HEK293 (cell line): Measurements from ENCODE around the gene INCA1.
A peak's percentile ranks its signal among the peaks of the same experiment; 100 is the strongest.

ENCODE experiments used
- CTCF ChIA-PET: fragments of 350-600 bp; formaldehyde crosslinking; extraction: SDS; loops from one replicate; lab custom pipeline; 2021; ENCODE audit warnings: antibody characterized with exemption; lab: Yijun Ruan, JAX
- POLR2A ChIA-PET: fragments of 300-600 bp; formaldehyde crosslinking; extraction: SDS; loops from one replicate; lab custom pipeline; 2020; ENCODE audit warnings: antibody characterized with exemption, inconsistent platforms; lab: Yijun Ruan, JAX
- H3K27ac ChIP-seq: fragments of 200-500 bp; sonication (Bioruptor generic); 2 replicates; pipeline ENCODE4 v1.5.1; 2014; ENCODE audit warnings: low read depth, low read length, control low read depth, inconsistent platforms; ENCODE audit errors: extremely low read depth
- H3K36me3 ChIP-seq, 2 experiments: fragments of 200-500 bp in 1 of 2; sonication (Bioruptor generic) in 1 of 2; 1 replicate in 1 of 2; 2 replicates in 1 of 2; pipeline ENCODE4 v1.5.1; 2014 to 2017; ENCODE audit warnings: inconsistent platforms in 2 of 2, low read length in 2 of 2; ENCODE audit not compliant: control insufficient read depth in 2 of 2, insufficient read depth in 1 of 2
- H3K4me1 ChIP-seq: fragments of 200-500 bp; sonication (Bioruptor generic); 2 replicates; pipeline ENCODE4 v1.5.1; 2014; ENCODE audit warnings: mild to moderate bottlenecking, low read length, inconsistent platforms; ENCODE audit not compliant: control insufficient read depth, insufficient read depth
- H3K4me3 ChIP-seq: 2 replicates; pipeline ENCODE4 v1.5.1; 2011; ENCODE audit warnings: low read depth, mild to moderate bottlenecking, control low read depth, low read length, moderate library complexity
- H3K9me3 ChIP-seq: fragments of 200-500 bp; sonication (Bioruptor generic); 2 replicates; pipeline ENCODE4 v1.5.1; 2014; ENCODE audit warnings: low read depth, low read length, inconsistent platforms; ENCODE audit not compliant: control insufficient read depth, insufficient read depth
- ELK4 ChIP-seq: IDR thresholded peaks from 2 replicates; pipeline ENCODE4 v1.6.1; 2011; ENCODE audit warnings: mild to moderate bottlenecking, low read depth, low read length, borderline replicate concordance
- KLF7 ChIP-seq: fragments of 450-650 bp; formaldehyde crosslinking; IDR thresholded peaks from 2 replicates; pipeline ENCODE4 v1.5.1; 2016; ENCODE audit warnings: missing biosample characterization, missing genetic modification characterization, borderline replicate concordance
- RBAK ChIP-seq: fragments of 450-650 bp; formaldehyde crosslinking; IDR thresholded peaks from 2 replicates; pipeline ENCODE4 v1.5.1; 2016; ENCODE audit warnings: missing biosample characterization, missing genetic modification characterization
- TCF7L2 ChIP-seq: IDR thresholded peaks from 2 replicates; pipeline ENCODE4 v1.6.1; 2011; ENCODE audit warnings: low read depth, mild to moderate bottlenecking, inconsistent platforms, low read length, moderate library complexity, borderline replicate concordance
- TRIM28 ChIP-seq: IDR thresholded peaks from 2 replicates; pipeline ENCODE4 v1.6.1; 2011; ENCODE audit warnings: low read length, control low read depth, borderline replicate concordance
- ZBTB26 ChIP-seq: fragments of 450-650 bp; formaldehyde crosslinking; optimal IDR thresholded peaks from 2 replicates; pipeline ENCODE3; 2016; ENCODE audit warnings: missing biosample characterization, mild to moderate bottlenecking, missing genetic modification characterization
- ZBTB44 ChIP-seq: fragments of 450-650 bp; IDR thresholded peaks from 2 replicates; pipeline ENCODE4 v1.5.1; 2018; ENCODE audit warnings: missing biosample characterization, mild to moderate bottlenecking, missing genetic modification characterization
- ZBTB49 ChIP-seq: fragments of 450-650 bp; formaldehyde crosslinking; IDR thresholded peaks from 2 replicates; pipeline ENCODE4 v1.5.1; 2016; ENCODE audit warnings: missing biosample characterization, missing genetic modification characterization, low read depth
- ZBTB6 ChIP-seq: fragments of 450-650 bp; formaldehyde crosslinking; IDR thresholded peaks from 2 replicates; pipeline ENCODE4 v1.5.1; 2017; ENCODE audit warnings: missing biosample characterization, missing genetic modification characterization
- ZEB2 ChIP-seq: fragments of 450-650 bp; formaldehyde crosslinking; IDR thresholded peaks from 2 replicates; pipeline ENCODE4 v1.5.1; 2016; ENCODE audit warnings: missing biosample characterization, missing genetic modification characterization
- ZFP69B ChIP-seq: fragments of 450-650 bp; formaldehyde crosslinking; IDR thresholded peaks from 2 replicates; pipeline ENCODE4 v1.5.1; 2016; ENCODE audit warnings: missing biosample characterization, missing genetic modification characterization
- ZNF132 ChIP-seq: fragments of 450-650 bp; formaldehyde crosslinking; IDR thresholded peaks from 2 replicates; pipeline ENCODE4 v1.5.1; 2017; ENCODE audit warnings: missing biosample characterization, missing genetic modification characterization, borderline replicate concordance
- ZNF138 ChIP-seq: fragments of 450-650 bp; formaldehyde crosslinking; IDR thresholded peaks from 2 replicates; pipeline ENCODE4 v1.5.1; 2016; ENCODE audit warnings: missing biosample characterization, missing genetic modification characterization, borderline replicate concordance
- ZNF174 ChIP-seq: fragments of 450-650 bp; formaldehyde crosslinking; IDR thresholded peaks from 2 replicates; pipeline ENCODE4 v1.5.0; 2017; ENCODE audit warnings: missing biosample characterization, mild to moderate bottlenecking, missing genetic modification characterization
- ZNF19 ChIP-seq: fragments of 450-650 bp; formaldehyde crosslinking; IDR thresholded peaks from 2 replicates; pipeline ENCODE4; 2016; ENCODE audit warnings: missing biosample characterization, missing genetic modification characterization, low read depth
- ZNF24 ChIP-seq: fragments of 450-650 bp; formaldehyde crosslinking; IDR thresholded peaks from 2 replicates; pipeline ENCODE4 v1.5.1; 2016; ENCODE audit warnings: missing biosample characterization, missing genetic modification characterization
- ZNF513 ChIP-seq: fragments of 450-650 bp; IDR thresholded peaks from 2 replicates; pipeline ENCODE4 v1.5.1; 2018; ENCODE audit warnings: missing biosample characterization, missing genetic modification characterization
- ZNF548 ChIP-seq: fragments of 450-650 bp; formaldehyde crosslinking; IDR thresholded peaks from 2 replicates; pipeline ENCODE4 v1.5.1; 2016; ENCODE audit warnings: missing biosample characterization, missing genetic modification characterization
- ZNF596 ChIP-seq: fragments of 450-650 bp; IDR thresholded peaks from 2 replicates; pipeline ENCODE4 v1.5.0; 2018; ENCODE audit warnings: missing biosample characterization, mild to moderate bottlenecking, missing genetic modification characterization, moderate library complexity
- ZNF624 ChIP-seq: fragments of 450-650 bp; formaldehyde crosslinking; IDR thresholded peaks from 2 replicates; pipeline ENCODE4 v1.5.1; 2017; ENCODE audit warnings: missing biosample characterization, missing genetic modification characterization
- ZNF654 ChIP-seq: fragments of 450-650 bp; formaldehyde crosslinking; IDR thresholded peaks from 2 replicates; pipeline ENCODE4 v1.5.1; 2016; ENCODE audit warnings: low read depth, missing biosample characterization, missing genetic modification characterization
- ZNF658 ChIP-seq: fragments of 450-650 bp; formaldehyde crosslinking; IDR thresholded peaks from 2 replicates; pipeline ENCODE4; 2016; ENCODE audit warnings: missing biosample characterization, missing genetic modification characterization
- ZNF768 ChIP-seq: fragments of 450-650 bp; formaldehyde crosslinking; IDR thresholded peaks from 2 replicates; pipeline ENCODE4 v1.5.1; 2018; ENCODE audit warnings: missing biosample characterization, mild to moderate bottlenecking, missing genetic modification characterization

Gene INCA1

GRCh38 chr17:5003214-5003867 is 6.0 kb upstream of the INCA1 start (continued):
- TF ChIP-seq ELK4 (no peak), ZBTB44 (tag by site-specific recombination) (no peak), ZNF768 (tag by site-specific recombination) (no peak), RBAK (no peak)

GRCh38 chr17:5002121-5002788 is 4.9 kb upstream of the INCA1 start:
- TF ChIP-seq ZNF174 (tag by site-specific recombination) (no peak), ZNF132 (tag by site-specific recombination) (no peak), ZBTB26 (tag by site-specific recombination) (no peak), KLF7 (tag by site-specific recombination) (no peak), ZNF19 (no peak), ZNF654 (tag by site-specific recombination) (no peak), ZNF596 (tag by site-specific recombination) (no peak), ZBTB6 (no peak), ZNF624 (tag by site-specific recombination) (no peak), TCF7L2 (no peak)
- Histone ChIP-seq H3K9me3 (no peaks in the 10 kb centered on the region), H3K4me3 (no peak overlapping the region), H3K27ac (no peak overlapping the region), H3K36me3 (peaks cover 37 to 65% of the 10 kb centered on the region in 2 experiments), H3K4me1 (peaks cover 11% of the 10 kb centered on the region)
- ChIA-PET POLR2A (interaction anchor here (1.0 to 1.3 kb wide), 3 partner anchors 12 to 59 kb away, joined by 3 to 4 read pairs (median 4); partner anchors contain the start of gene CAMTA2), CTCF (interaction anchor here (2.3 kb wide), 1 partner anchor 21 kb away, joined by 6 read pairs; no protein-coding TSS in a partner anchor)

- H3K27ac ChIP-seq = no peak overlapping the region
- ChIA-PET CTCF (interaction anchor here (0.7 to 1.9 kb wide), 3 partner anchors 13 to 21 kb away, joined by 3 to 7 read pairs (median 3); partner anchors contain the start of gene CAMTA2), POLR2A (interaction anchor here (0.6 to 1.4 kb wide), 2 partner anchors 14 to 19 kb away, joined by 3 to 5 read pairs; no protein-coding TSS in a partner anchor)
- H3K36me3 ChIP-seq = peaks cover 26 to 47% of the 10 kb centered on the region in 2 experiments
- H3K4me3 ChIP-seq = no peak overlapping the region
- no peaks in the 10 kb centered on the region for H3K9me3 ChIP-seq
- H3K4me1 ChIP-seq = peaks cover 14% of the 10 kb centered on the region
- TF ChIP-seq ZNF513 (tag by site-specific recombination) = no peak
- no peak for TF ChIP-seq ZNF138 (tag by site-specific recombination)
- TF ChIP-seq ZNF24 (tag by site-specific recombination) = no peak
- TF ChIP-seq ZFP69B (tag by site-specific recombination) = peak; percentile 64
- TF ChIP-seq ZNF548 (tag by site-specific recombination) = no peak
- TF ChIP-seq TRIM28 = no peak
- no peak for TF ChIP-seq ZEB2
- no peak for TF ChIP-seq ZNF658 (tag by site-specific recombination)
- TF ChIP-seq ZBTB49 (tag by site-specific recombination) = no peak
These were observed 2.9 kb upstream of the INCA1 start for GRCh38 chr17:5000237-5000639.
